ENCODE data around the gene NOSTRIN. TPM values are rescaled to one million over a fixed set of nuclear protein-coding genes. Genes with fewer than 3 reads are reported as not detected.

Gene NOSTRIN
- total and polyA plus RNA-seq, 2 of the 8 experiments (the other 6 are each of a cell fraction or from before 2014, with no cell fraction given), result not detected

DNA sequence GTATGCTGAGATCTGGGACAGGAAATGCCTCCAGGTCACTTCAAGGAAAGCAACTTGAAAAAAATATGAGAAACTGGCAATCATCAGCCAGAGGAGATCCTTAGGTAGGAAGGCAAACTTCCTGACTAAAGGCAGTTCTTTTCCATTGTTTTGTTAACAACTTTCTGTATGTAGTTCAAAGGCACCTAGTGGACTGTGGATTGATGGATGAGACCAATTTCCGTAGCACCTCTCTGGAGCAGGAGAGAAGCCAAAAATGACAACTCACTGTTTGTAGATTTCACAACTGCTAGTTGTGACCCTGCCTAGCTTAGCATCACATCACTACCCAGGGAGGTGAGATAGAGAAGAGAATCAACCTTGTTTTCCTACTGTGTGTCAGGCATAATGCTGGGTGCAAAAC is 21.8 kb upstream of the NOSTRIN start:
- Histone ChIP-seq H3K4me3 (ENCODE audit: extremely low read depth in 1 of 4, insufficient read depth in 2 of 4, low read depth in 3 of 4, low read length in 4 of 4) (no peak overlapping the region), H2AK5ac (ENCODE audit: low read depth, low read length) (no peak overlapping the region), H4K20me1 (replicated peaks in 1 of 2; ENCODE audit: control insufficient read depth in 1 of 2, insufficient read depth in 2 of 2, low read length in 2 of 2) (no peaks in the 10 kb centered on the region), H3K23me2 (ENCODE audit: low read depth, low read length) (no peaks in the 10 kb centered on the region), H4K8ac (ENCODE audit: extremely low read depth, insufficient read depth, low read length) (no peak overlapping the region), H3K18ac (ENCODE audit: extremely low read depth, low read length) (0 out of 2 replicates have a peak overlapping the region, but pooled peaks have one; percentile 10), H2BK5ac (ENCODE audit: low read depth, low read length) (peak overlapping the region; percentile 73; the same call in 1 of the 2 replicates), H4K91ac (replicated peaks; ENCODE audit: insufficient read length, low read length) (no peak overlapping the region), H2BK20ac (ENCODE audit: low read length) (peak overlapping the region; percentile 6), H3K9ac (replicated peaks in 1 of 4; ENCODE audit: extremely low read depth in 1 of 4, low read depth in 3 of 4, low read length in 3 of 4) (no peak overlapping the region), H3K4me2 (ENCODE audit: insufficient read depth in 1 of 2, low read depth in 2 of 2, low read length in 2 of 2) (peak overlapping the region; percentile 4 to 26; a peak in 2 of 4 replicates), H2BK15ac (ENCODE audit: low read length) (peak overlapping the region; percentile 84; the same call in 1 of the 2 replicates), H3K14ac (ENCODE audit: insufficient read length) (no peak overlapping the region), H3K36me3 (ENCODE audit: control insufficient read depth in 2 of 4, insufficient read depth in 4 of 4, low read length in 3 of 4) (no peaks in the 10 kb centered on the region; a peak in 1 of 8 replicates), H3K23ac (ENCODE audit: insufficient read length) (no peak overlapping the region), H3K4ac (replicated peaks; ENCODE audit: insufficient read length, low read depth, low read length) (no peak overlapping the region), H3K56ac (replicated peaks; ENCODE audit: insufficient read length, low read depth, low read length) (no peak overlapping the region), H3K4me1 (replicated peaks in 1 of 4; ENCODE audit: control insufficient read depth in 3 of 4, insufficient read depth in 4 of 4, low read length in 3 of 4) (peaks cover 0 to 17% (median 4%) of the 10 kb centered on the region in 4 experiments; a peak in 6 of 7 replicates), H3K27me3 (replicated peaks in 1 of 4; ENCODE audit: control insufficient read depth in 3 of 4, extremely low read depth in 1 of 4, insufficient read depth in 3 of 4, low read length in 3 of 4) (no peaks in the 10 kb centered on the region), H3K27ac (ENCODE audit: low read depth, low read length) (no peak overlapping the region), H3K9me3 (ENCODE audit: insufficient read depth in 2 of 2, low read depth in 1 of 2, low read length in 1 of 2) (peaks cover 0 to 4% of the 10 kb centered on the region in 2 experiments; a peak in 1 of 4 replicates), H2BK12ac (ENCODE audit: low read depth, low read length) (peak overlapping the region; percentile 82; the same call in 1 of the 2 replicates), H4K5ac (ENCODE audit: insufficient read length, low read depth, low read length) (no peak overlapping the region), H3K79me2 (ENCODE audit: control insufficient read depth in 1 of 2, insufficient read depth in 2 of 2, low read length in 2 of 2) (no peaks in the 10 kb centered on the region), H2BK120ac (replicated peaks; ENCODE audit: low read depth, low read length) (no peak overlapping the region), H3K79me1 (ENCODE audit: low read depth, low read length) (no peaks in the 10 kb centered on the region), H2AFZ (ENCODE audit: low read length) (no peak overlapping the region)
- CTCF ChIA-PET (ENCODE audit: partially characterized antibody), result no interaction called here
- POLR2A ChIA-PET (ENCODE audit: partially characterized antibody), result interaction anchor here (1.1 kb wide), 1 partner anchor 35 kb away, joined by 3 read pairs; no protein-coding TSS in a partner anchor
- FAIRE-seq, result no peak
- whole genome bisulfite sequencing, 2 experiments (ENCODE audit: extremely low coverage in 1 of 2, insufficient coverage in 1 of 2, insufficient read length in 1 of 2, insufficient replicate concordance in 2 of 2, low coverage in 1 of 2, low lambda C conversion rate in 2 of 2, missing lambda C conversion rate in 1 of 2), result 94% methylated on average over 1 of the region's 1 CpG; no CpG with 5 or more reads in 1 of the 2 experiments
- DNase-seq (ENCODE audit: low read depth in 1 of 2, low spot score in 2 of 2), result no peak
- no peak for TF ChIP-seq JUN (IDR thresholded peaks at IDR 0.05; ENCODE audit: low read depth, low read length)
- TF ChIP-seq SP2 (IDR thresholded peaks at IDR 0.05; ENCODE audit: low read length), result no peak
- no peak for TF ChIP-seq GABPA (IDR thresholded peaks at IDR 0.05; ENCODE audit: borderline replicate concordance, insufficient read depth, low read length)
- no peak for TF ChIP-seq YY1 (IDR thresholded peaks at IDR 0.05; ENCODE audit: low read depth, low read length)
- TF ChIP-seq PHF8 (conservative IDR thresholded peaks at IDR 0.05; ENCODE audit: low read depth, low read length), result no peak
- TF ChIP-seq, protein P1, sequence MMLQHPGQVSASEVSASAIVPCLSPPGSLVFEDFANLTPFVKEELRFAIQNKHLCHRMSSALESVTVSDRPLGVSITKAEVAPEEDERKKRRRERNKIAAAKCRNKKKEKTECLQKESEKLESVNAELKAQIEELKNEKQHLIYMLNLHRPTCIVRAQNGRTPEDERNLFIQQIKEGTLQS (IDR thresholded peaks at IDR 0.05; ENCODE audit: insufficient read depth, low read depth, low read length), result no peak
- TF ChIP-seq RAD21 (IDR thresholded peaks at IDR 0.05 in 1 of 2, conservative IDR thresholded peaks at IDR 0.05 in 1 of 2; ENCODE audit: low read depth in 2 of 2, low read length in 2 of 2), result no peak
- no peak for TF ChIP-seq SP4 (IDR thresholded peaks at IDR 0.05; ENCODE audit: low read length)
- no peak for TF ChIP-seq BRCA1 (IDR thresholded peaks at IDR 0.05; ENCODE audit: low read depth, low read length)

Measured in H1 (cell line).